HCT116 (cell line): Measurements from ENCODE around the gene GHRHR. TPM values are rescaled to one million over a fixed set of nuclear protein-coding genes. Genes with fewer than 3 reads are reported as not detected.
A peak's percentile ranks its signal among the peaks of the same experiment; 100 is the strongest.

Source experiments
- ATAC-seq: fragments of 200-7000 bp; cut with Tn5 transposase; 2 replicates; pipeline ENCODE4 v1.9.1; 2020; ENCODE audit warnings: mild to moderate bottlenecking, moderate library complexity
- BruUV-seq: library from RNA; stranded (reverse); fragments of 400-500 nt; replicated peaks from 2 replicates; lab custom pipeline; 2021; lab: Mats Ljungman, UMichigan
- CTCF ChIA-PET: fragments of 300-600 bp; sonication (Branson Sonifier 250); formaldehyde crosslinking; loops from one replicate; lab custom pipeline; 2021; ENCODE audit warnings: antibody characterized with exemption; lab: Charles Lee
- POLR2A ChIA-PET: fragments of 300-600, 350-600 bp; sonication (Branson Sonifier 250); formaldehyde crosslinking; loops from one replicate; lab custom pipeline; 2021; ENCODE audit warnings: antibody characterized with exemption; lab: Charles Lee
- RAD21 ChIA-PET, 2 experiments: fragments of 300-600 bp; sonication (Branson Sonifier 250); formaldehyde crosslinking; loops; one replicate each; lab custom pipeline; 2023; ENCODE audit warnings: low total read pairs in 2 of 2; ENCODE audit not compliant: uncharacterized antibody in 2 of 2, unreplicated experiment in 2 of 2, low non-redundant PET in 1 of 2; lab: Charles Lee
- DNase-seq: peaks from one replicate; pipeline ENCODE4 v3.0.0-alpha.2; 2010; ENCODE audit warnings: low read depth, low spot score
- H2AFZ ChIP-seq: fragments of 200-600 bp; shearing (Covaris generic), sonication (generic); 2 replicates; pipeline ENCODE4 v1.6.1; 2017; ENCODE audit warnings: low read depth, mixed run types, mixed read lengths, antibody characterized with exemption, low read length; ENCODE audit not compliant: poor library complexity, severe bottlenecking
- H3K27ac ChIP-seq: 2 replicates; pipeline ENCODE4 v1.5.1; 2012; ENCODE audit warnings: low read depth, low read length
- H3K27me3 ChIP-seq: fragments of 200-600 bp; sonication (generic); 2 replicates; pipeline ENCODE4 v1.6.1; 2016; ENCODE audit warnings: mixed run types, low read length, mixed read lengths; ENCODE audit not compliant: insufficient read depth
- H3K36me3 ChIP-seq, 2 experiments: fragments of 200-500 bp in 1 of 2; fragments of 200-600 bp in 1 of 2; sonication (Bioruptor generic) in 1 of 2; sonication (generic) in 1 of 2; 2 replicates each; pipeline versions ENCODE4 v1.5.1 to v1.6.1; 2014 to 2016; ENCODE audit warnings: low read length in 2 of 2, inconsistent platforms in 1 of 2, mixed read lengths in 1 of 2, mixed run types in 1 of 2; ENCODE audit not compliant: insufficient read depth in 2 of 2, control insufficient read depth in 1 of 2
- H3K4me1 ChIP-seq, 2 experiments: fragments of 200-600 bp in 1 of 2; sonication (generic) in 1 of 2; 2 replicates each; pipeline versions ENCODE4 v1.5.1 to v1.6.1; 2012 to 2017; ENCODE audit warnings: low read length in 2 of 2, inconsistent platforms in 1 of 2, mild to moderate bottlenecking in 1 of 2, mixed read lengths in 1 of 2, mixed run types in 1 of 2, moderate library complexity in 1 of 2; ENCODE audit not compliant: insufficient read depth in 2 of 2, control insufficient read depth in 1 of 2
- H3K4me2 ChIP-seq: fragments of 200-600 bp; sonication (generic); 2 replicates; pipeline ENCODE4 v1.6.1; 2017; ENCODE audit warnings: mixed run types, low read length, mixed read lengths
- H3K4me3 ChIP-seq, 2 experiments: fragments of 200-600 bp in 1 of 2; sonication (generic) in 1 of 2; replicated peaks in 1 of 2; 2 replicates each; pipeline ENCODE4 v1.5.1; 2011 to 2016; ENCODE audit warnings: low read length in 2 of 2, control low read depth in 1 of 2, low read depth in 1 of 2, mild to moderate bottlenecking in 1 of 2, mixed read lengths in 1 of 2, mixed run types in 1 of 2
- H3K79me2 ChIP-seq: fragments of 200-600 bp; sonication (generic); 2 replicates; pipeline ENCODE4 v1.6.1; 2017; ENCODE audit warnings: mild to moderate bottlenecking, mixed run types, low read length, moderate library complexity, mixed read lengths; ENCODE audit not compliant: insufficient read depth
- H3K9ac ChIP-seq: fragments of 200-600 bp; sonication (generic); 2 replicates; pipeline ENCODE4 v1.6.1; 2016; ENCODE audit warnings: low read length, mixed read lengths
- H3K9me2 ChIP-seq: fragments of 200-600 bp; sonication (generic), shearing (Covaris generic); 2 replicates; pipeline ENCODE4 v1.6.1; 2017; ENCODE audit warnings: mixed run types, mild to moderate bottlenecking, moderate library complexity; ENCODE audit not compliant: insufficient read depth
- H3K9me3 ChIP-seq, 2 experiments: fragments of 200-500 bp in 1 of 2; fragments of 200-600 bp in 1 of 2; sonication (Bioruptor generic) in 1 of 2; sonication (generic) in 1 of 2; 2 replicates each; pipeline ENCODE4 v1.6.1; 2014 to 2017; ENCODE audit warnings: low read length in 2 of 2, mixed read lengths in 2 of 2, inconsistent platforms in 1 of 2, low read depth in 1 of 2, mild to moderate bottlenecking in 1 of 2, mixed run types in 1 of 2, moderate library complexity in 1 of 2; ENCODE audit not compliant: control insufficient read depth in 1 of 2, insufficient read depth in 1 of 2
- H4K20me1 ChIP-seq: fragments of 200-600 bp; sonication (generic), shearing (Covaris generic); 2 replicates; pipeline ENCODE4 v1.6.1; 2017; ENCODE audit warnings: mixed run types, mild to moderate bottlenecking, moderate library complexity; ENCODE audit not compliant: insufficient read depth
- CBX3 ChIP-seq: IDR thresholded peaks from 2 replicates; pipeline ENCODE4 v1.6.1; 2012; ENCODE audit warnings: low read depth
- CEBPB ChIP-seq: IDR thresholded peaks from 2 replicates; pipeline ENCODE4 v1.6.1; 2012; ENCODE audit warnings: low read depth
- EGR1 ChIP-seq: IDR thresholded peaks from 2 replicates; pipeline ENCODE4 v1.6.1; 2012; ENCODE audit warnings: low read depth
- ELF1 ChIP-seq: IDR thresholded peaks from 2 replicates; pipeline ENCODE4 v1.6.1; 2012; ENCODE audit warnings: low read depth, borderline replicate concordance
- EZH2 ChIP-seq: fragments of 200-600 bp; sonication (generic); IDR thresholded peaks from 2 replicates; pipeline ENCODE4 v1.6.1; 2017; ENCODE audit warnings: antibody characterized with exemption, mixed run types
- EZH2phosphoT487 ChIP-seq: fragments of 200-600 bp; IDR thresholded peaks from 2 replicates; pipeline ENCODE4 v1.6.1; 2018; ENCODE audit warnings: antibody characterized with exemption, borderline replicate concordance
- FOSL1 ChIP-seq: IDR thresholded peaks from 2 replicates; pipeline ENCODE4 v1.6.1; 2012; ENCODE audit warnings: low read depth
- JUND ChIP-seq: IDR thresholded peaks from 2 replicates; pipeline ENCODE4 v1.6.1; 2012
- POLR2A ChIP-seq: IDR thresholded peaks from 2 replicates; pipeline ENCODE4 v1.7.0; 2011; ENCODE audit warnings: borderline replicate concordance; ENCODE audit not compliant: insufficient read depth, insufficient read length; ENCODE audit errors: extremely low read depth
- POLR2AphosphoS5 ChIP-seq: IDR thresholded peaks from 2 replicates; pipeline ENCODE4 v1.6.1; 2011; ENCODE audit warnings: mild to moderate bottlenecking, low read depth, low read length, moderate library complexity
- RAD21 ChIP-seq: IDR thresholded peaks from 2 replicates; pipeline ENCODE4 v1.6.1; 2012; ENCODE audit warnings: low read depth, mild to moderate bottlenecking
- SIN3A ChIP-seq: IDR thresholded peaks from 2 replicates; pipeline ENCODE4 v1.6.1; 2012; ENCODE audit warnings: low read depth
- SP1 ChIP-seq: IDR thresholded peaks from 2 replicates; pipeline ENCODE4 v1.6.1; 2012; ENCODE audit warnings: low read depth
- SRF ChIP-seq: IDR thresholded peaks from 2 replicates; pipeline ENCODE4 v1.6.1; 2012; ENCODE audit warnings: low read depth
- TCF7L2 ChIP-seq: IDR thresholded peaks from 2 replicates; pipeline ENCODE4 v1.7.0; 2011; ENCODE audit warnings: borderline replicate concordance, inconsistent platforms; ENCODE audit not compliant: insufficient read depth, insufficient read length; ENCODE audit errors: extremely low read depth
- YY1 ChIP-seq: IDR thresholded peaks from 2 replicates; pipeline ENCODE4 v1.6.1; 2011; ENCODE audit warnings: low read length, low read depth, moderate library complexity, mild to moderate bottlenecking; ENCODE audit not compliant: insufficient replicate concordance; ENCODE audit errors: extremely low read depth
- ZFX ChIP-seq: fragments of 450-650 bp; IDR thresholded peaks from 2 replicates; pipeline ENCODE4 v1.6.1; 2017
- ZNF274 ChIP-seq: fragments of 200-500 bp; sonication (Bioruptor generic); IDR thresholded peaks from 2 replicates; pipeline ENCODE4 v1.6.1; 2014; ENCODE audit warnings: mild to moderate bottlenecking, low read depth, low read length, inconsistent platforms
- intact Hi-C: fragments of 100-400 bp; cut with micrococcal nuclease; formaldehyde crosslinking; loops from 2 replicates; pipeline ENCODE4 v1.10.0; 2022
- total RNA-seq: library from RNA; stranded (reverse); gene quantifications from one replicate; pipeline ENCODE4 v1.2.1, GENCODE V29; 2021; ENCODE audit not compliant: unreplicated experiment
- TF ChIP-seq, protein P1 (sequence below): IDR thresholded peaks from 2 replicates; pipeline ENCODE4 v1.6.1; 2012
- TF ChIP-seq, protein P2 (sequence below), 3 experiments: fragments of 200-600 bp in 1 of 3; sonication (generic) in 1 of 3; IDR thresholded peaks in 2 of 3; conservative IDR thresholded peaks in 1 of 3; 2 replicates each; pipeline ENCODE4 v1.5.1; 2012 to 2017; ENCODE audit warnings: low read depth in 2 of 3, low read length in 2 of 3, antibody characterized with exemption in 1 of 3, borderline replicate concordance in 1 of 3, control low read depth in 1 of 3, mild to moderate bottlenecking in 1 of 3, mixed read lengths in 1 of 3, mixed run types in 1 of 3, moderate library complexity in 1 of 3; ENCODE audit not compliant: insufficient read depth in 1 of 3

GHRHR gene
- total RNA-seq, 1 experiment from 2014 or later, result not detected

- ChIA-PET RAD21 (no interaction called here), CTCF (no interaction called here), POLR2A (no interaction called here)
- no peak overlapping the region for H3K27ac ChIP-seq
- peaks cover 0 to 5% of the 10 kb centered on the region in 2 experiments; a peak in 1 of 4 replicates for H3K4me1 ChIP-seq
- H3K9me3 ChIP-seq, result no peaks in the 10 kb centered on the region
- no TSS peak for BruUV-seq
- no peak overlapping the region for H3K4me2 ChIP-seq
- H3K4me3 ChIP-seq, result no peak overlapping the region
- ATAC-seq (no peak), DNase-seq (no peak)
- no peaks in the 10 kb centered on the region for H4K20me1 ChIP-seq
- H3K36me3 ChIP-seq, result no peaks in the 10 kb centered on the region
- no peaks in the 10 kb centered on the region for H3K27me3 ChIP-seq
- H3K9ac ChIP-seq, result no peak overlapping the region
- H3K9me2 ChIP-seq, result no peaks in the 10 kb centered on the region
- H3K79me2 ChIP-seq, result no peaks in the 10 kb centered on the region
- TF ChIP-seq FOSL1 (no peak), EGR1 (no peak), YY1 (no peak), ZNF274 (no peak), SIN3A (no peak)
- TF ChIP-seq, all 23 proteins: peak for 0
- intact Hi-C loops, result no loop called here
- H2AFZ ChIP-seq, result no peak overlapping the region
These were observed 58.4 kb downstream of the GHRHR start for GRCh38 chr7:31022117-31022516.

GRCh38 chr7:31022726-31023125, 59.0 kb downstream of the GHRHR start:
- Histone ChIP-seq H4K20me1 (no peaks in the 10 kb centered on the region), H3K9me2 (no peaks in the 10 kb centered on the region), H3K4me1 (peaks cover 0 to 5% of the 10 kb centered on the region in 2 experiments; a peak in 1 of 4 replicates), H3K27ac (no peak overlapping the region), H3K36me3 (no peaks in the 10 kb centered on the region), H3K4me2 (no peak overlapping the region), H3K27me3 (no peaks in the 10 kb centered on the region), H3K9me3 (no peaks in the 10 kb centered on the region), H3K4me3 (no peak overlapping the region), H3K79me2 (no peaks in the 10 kb centered on the region), H3K9ac (no peak overlapping the region), H2AFZ (no peak overlapping the region)
- BruUV-seq, result no TSS peak
- POLR2A ChIA-PET, result no interaction called here
- intact Hi-C loops, result no loop called here
- no peak for TF ChIP-seq RAD21
- no peak for TF ChIP-seq EZH2phosphoT487
- TF ChIP-seq ZNF274, result no peak
- TF ChIP-seq ELF1, result no peak
- no peak for TF ChIP-seq POLR2AphosphoS5
- TF ChIP-seq JUND, result no peak
- TF ChIP-seq TCF7L2, result no peak
- TF ChIP-seq ZFX, result no peak
- no peak for TF ChIP-seq POLR2A
- no peak for TF ChIP-seq EZH2
- no peak for TF ChIP-seq SP1
- TF ChIP-seq, protein P1, sequence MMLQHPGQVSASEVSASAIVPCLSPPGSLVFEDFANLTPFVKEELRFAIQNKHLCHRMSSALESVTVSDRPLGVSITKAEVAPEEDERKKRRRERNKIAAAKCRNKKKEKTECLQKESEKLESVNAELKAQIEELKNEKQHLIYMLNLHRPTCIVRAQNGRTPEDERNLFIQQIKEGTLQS, result no peak
- no peak for TF ChIP-seq CEBPB
- TF ChIP-seq CBX3, result no peak
- TF ChIP-seq, protein P2, sequence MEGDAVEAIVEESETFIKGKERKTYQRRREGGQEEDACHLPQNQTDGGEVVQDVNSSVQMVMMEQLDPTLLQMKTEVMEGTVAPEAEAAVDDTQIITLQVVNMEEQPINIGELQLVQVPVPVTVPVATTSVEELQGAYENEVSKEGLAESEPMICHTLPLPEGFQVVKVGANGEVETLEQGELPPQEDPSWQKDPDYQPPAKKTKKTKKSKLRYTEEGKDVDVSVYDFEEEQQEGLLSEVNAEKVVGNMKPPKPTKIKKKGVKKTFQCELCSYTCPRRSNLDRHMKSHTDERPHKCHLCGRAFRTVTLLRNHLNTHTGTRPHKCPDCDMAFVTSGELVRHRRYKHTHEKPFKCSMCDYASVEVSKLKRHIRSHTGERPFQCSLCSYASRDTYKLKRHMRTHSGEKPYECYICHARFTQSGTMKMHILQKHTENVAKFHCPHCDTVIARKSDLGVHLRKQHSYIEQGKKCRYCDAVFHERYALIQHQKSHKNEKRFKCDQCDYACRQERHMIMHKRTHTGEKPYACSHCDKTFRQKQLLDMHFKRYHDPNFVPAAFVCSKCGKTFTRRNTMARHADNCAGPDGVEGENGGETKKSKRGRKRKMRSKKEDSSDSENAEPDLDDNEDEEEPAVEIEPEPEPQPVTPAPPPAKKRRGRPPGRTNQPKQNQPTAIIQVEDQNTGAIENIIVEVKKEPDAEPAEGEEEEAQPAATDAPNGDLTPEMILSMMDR (IDR thresholded peaks at IDR 0.05 in 2 of 3, conservative IDR thresholded peaks at IDR 0.05 in 1 of 3; ENCODE audit: borderline replicate concordance in 1 of 3, insufficient read depth in 1 of 3, low read depth in 2 of 3, low read length in 2 of 3), result no peak
- no peak for TF ChIP-seq FOSL1
- TF ChIP-seq YY1, result no peak
- no peak for TF ChIP-seq EGR1
- no peak for TF ChIP-seq SRF
- CTCF ChIA-PET, result no interaction called here
- ATAC-seq, result peak; percentile 46; the same call in 1 of the 2 replicates
- no peak for DNase-seq
- RAD21 ChIA-PET, result no interaction called here
